ENCODE results near the gene ZNF350. TPM values are rescaled to one million over a fixed set of nuclear protein-coding genes. Genes with fewer than 3 reads are reported as not detected.

ZNF350 gene
- total and polyA plus RNA-seq, 2 of the 13 experiments (the other 11 are each of a cell fraction or from before 2014, with no cell fraction given): 3.7 to 6.9 TPM

DNA sequence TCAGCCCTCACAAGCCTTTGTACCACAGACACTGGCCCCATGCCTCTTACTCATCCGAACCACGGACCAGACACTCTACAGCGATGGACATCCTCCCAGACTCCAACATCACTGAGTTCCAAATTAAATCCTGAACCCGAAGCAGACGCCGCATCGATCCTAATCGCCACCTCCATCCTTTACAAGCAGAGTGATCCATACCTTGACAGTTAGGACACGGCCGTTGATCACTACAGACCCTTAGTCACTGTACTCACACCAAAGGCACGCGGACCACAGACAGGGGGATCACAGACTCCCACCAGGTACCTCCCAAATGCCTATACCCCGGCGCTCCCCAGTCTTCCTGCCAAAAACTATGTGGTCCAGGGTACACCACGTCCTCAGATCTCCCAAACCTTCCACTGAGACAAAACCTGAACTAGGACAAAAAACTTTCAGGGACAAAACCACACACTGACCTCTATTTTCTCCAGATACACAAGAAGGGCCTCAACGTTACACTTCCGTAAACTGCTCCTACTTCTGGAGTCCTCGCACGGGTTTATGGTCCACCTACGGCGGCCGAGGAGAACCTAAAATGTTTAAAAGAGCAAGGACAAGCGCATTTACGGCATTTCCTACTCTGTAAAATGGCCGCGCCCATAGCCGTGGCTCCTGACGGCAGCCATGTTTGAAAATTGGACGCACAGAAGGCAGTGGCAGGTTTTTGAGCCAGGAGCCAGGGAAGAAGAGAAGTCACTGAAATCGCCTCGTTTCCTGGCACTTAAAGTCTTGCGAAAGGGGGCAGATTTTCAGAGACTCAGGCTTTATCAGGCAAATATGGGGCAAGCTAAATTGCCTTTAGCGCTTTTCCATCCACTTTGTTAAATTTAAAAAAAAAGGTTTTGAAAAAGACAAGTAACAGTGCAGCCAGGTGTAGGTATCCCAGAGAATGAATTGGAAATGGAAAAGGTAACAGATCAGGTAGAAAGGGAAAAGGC lies at the start of gene ZNF350 (continued):
- no peak for TF ChIP-seq RFX5 (IDR thresholded peaks at IDR 0.05; ENCODE audit: low read depth, low read length)
- TF ChIP-seq KLF16 (CRISPR knock-in tag; IDR thresholded peaks at IDR 0.05): peak in 1 of 2 experiments; percentile 90; a peak in 2 of 4 replicates
- TF ChIP-seq, protein P1, sequence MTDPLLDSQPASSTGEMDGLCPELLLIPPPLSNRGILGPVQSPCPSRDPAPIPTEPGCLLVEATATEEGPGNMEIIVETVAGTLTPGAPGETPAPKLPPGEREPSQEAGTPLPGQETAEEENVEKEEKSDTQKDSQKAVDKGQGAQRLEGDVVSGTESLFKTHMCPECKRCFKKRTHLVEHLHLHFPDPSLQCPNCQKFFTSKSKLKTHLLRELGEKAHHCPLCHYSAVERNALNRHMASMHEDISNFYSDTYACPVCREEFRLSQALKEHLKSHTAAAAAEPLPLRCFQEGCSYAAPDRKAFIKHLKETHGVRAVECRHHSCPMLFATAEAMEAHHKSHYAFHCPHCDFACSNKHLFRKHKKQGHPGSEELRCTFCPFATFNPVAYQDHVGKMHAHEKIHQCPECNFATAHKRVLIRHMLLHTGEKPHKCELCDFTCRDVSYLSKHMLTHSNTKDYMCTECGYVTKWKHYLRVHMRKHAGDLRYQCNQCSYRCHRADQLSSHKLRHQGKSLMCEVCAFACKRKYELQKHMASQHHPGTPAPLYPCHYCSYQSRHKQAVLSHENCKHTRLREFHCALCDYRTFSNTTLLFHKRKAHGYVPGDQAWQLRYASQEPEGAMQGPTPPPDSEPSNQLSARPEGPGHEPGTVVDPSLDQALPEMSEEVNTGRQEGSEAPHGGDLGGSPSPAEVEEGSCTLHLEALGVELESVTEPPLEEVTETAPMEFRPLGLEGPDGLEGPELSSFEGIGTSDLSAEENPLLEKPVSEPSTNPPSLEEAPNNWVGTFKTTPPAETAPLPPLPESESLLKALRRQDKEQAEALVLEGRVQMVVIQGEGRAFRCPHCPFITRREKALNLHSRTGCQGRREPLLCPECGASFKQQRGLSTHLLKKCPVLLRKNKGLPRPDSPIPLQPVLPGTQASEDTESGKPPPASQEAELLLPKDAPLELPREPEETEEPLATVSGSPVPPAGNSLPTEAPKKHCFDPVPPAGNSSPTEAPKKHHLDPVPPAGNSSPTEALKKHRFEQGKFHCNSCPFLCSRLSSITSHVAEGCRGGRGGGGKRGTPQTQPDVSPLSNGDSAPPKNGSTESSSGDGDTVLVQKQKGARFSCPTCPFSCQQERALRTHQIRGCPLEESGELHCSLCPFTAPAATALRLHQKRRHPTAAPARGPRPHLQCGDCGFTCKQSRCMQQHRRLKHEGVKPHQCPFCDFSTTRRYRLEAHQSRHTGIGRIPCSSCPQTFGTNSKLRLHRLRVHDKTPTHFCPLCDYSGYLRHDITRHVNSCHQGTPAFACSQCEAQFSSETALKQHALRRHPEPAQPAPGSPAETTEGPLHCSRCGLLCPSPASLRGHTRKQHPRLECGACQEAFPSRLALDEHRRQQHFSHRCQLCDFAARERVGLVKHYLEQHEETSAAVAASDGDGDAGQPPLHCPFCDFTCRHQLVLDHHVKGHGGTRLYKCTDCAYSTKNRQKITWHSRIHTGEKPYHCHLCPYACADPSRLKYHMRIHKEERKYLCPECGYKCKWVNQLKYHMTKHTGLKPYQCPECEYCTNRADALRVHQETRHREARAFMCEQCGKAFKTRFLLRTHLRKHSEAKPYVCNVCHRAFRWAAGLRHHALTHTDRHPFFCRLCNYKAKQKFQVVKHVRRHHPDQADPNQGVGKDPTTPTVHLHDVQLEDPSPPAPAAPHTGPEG (CRISPR knock-in tag; IDR thresholded peaks at IDR 0.05): peak; percentile 70
- TF ChIP-seq, protein P2, sequence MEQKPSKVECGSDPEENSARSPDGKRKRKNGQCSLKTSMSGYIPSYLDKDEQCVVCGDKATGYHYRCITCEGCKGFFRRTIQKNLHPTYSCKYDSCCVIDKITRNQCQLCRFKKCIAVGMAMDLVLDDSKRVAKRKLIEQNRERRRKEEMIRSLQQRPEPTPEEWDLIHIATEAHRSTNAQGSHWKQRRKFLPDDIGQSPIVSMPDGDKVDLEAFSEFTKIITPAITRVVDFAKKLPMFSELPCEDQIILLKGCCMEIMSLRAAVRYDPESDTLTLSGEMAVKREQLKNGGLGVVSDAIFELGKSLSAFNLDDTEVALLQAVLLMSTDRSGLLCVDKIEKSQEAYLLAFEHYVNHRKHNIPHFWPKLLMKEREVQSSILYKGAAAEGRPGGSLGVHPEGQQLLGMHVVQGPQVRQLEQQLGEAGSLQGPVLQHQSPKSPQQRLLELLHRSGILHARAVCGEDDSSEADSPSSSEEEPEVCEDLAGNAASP (CRISPR knock-in tag; IDR thresholded peaks at IDR 0.05; ENCODE audit: borderline replicate concordance): peak; percentile 53; the same call in 1 of the 2 replicates
- no peak for TF ChIP-seq HNRNPL (IDR thresholded peaks at IDR 0.05; ENCODE audit: low read depth, low read length)
- TF ChIP-seq ZSCAN22 (CRISPR knock-in tag; IDR thresholded peaks at IDR 0.05): no peak
- TF ChIP-seq, protein P3, sequence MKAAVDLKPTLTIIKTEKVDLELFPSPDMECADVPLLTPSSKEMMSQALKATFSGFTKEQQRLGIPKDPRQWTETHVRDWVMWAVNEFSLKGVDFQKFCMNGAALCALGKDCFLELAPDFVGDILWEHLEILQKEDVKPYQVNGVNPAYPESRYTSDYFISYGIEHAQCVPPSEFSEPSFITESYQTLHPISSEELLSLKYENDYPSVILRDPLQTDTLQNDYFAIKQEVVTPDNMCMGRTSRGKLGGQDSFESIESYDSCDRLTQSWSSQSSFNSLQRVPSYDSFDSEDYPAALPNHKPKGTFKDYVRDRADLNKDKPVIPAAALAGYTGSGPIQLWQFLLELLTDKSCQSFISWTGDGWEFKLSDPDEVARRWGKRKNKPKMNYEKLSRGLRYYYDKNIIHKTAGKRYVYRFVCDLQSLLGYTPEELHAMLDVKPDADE (CRISPR knock-in tag; IDR thresholded peaks at IDR 0.05): no peak
- peak; percentile 71 for TF ChIP-seq TARDBP (CRISPR knock-in tag; IDR thresholded peaks at IDR 0.05)
- TF ChIP-seq CREB1 (IDR thresholded peaks at IDR 0.05): no peak
- peak; percentile 82 for TF ChIP-seq CREB1 (CRISPR knock-in tag; IDR thresholded peaks at IDR 0.05)
- TF ChIP-seq, protein P4, sequence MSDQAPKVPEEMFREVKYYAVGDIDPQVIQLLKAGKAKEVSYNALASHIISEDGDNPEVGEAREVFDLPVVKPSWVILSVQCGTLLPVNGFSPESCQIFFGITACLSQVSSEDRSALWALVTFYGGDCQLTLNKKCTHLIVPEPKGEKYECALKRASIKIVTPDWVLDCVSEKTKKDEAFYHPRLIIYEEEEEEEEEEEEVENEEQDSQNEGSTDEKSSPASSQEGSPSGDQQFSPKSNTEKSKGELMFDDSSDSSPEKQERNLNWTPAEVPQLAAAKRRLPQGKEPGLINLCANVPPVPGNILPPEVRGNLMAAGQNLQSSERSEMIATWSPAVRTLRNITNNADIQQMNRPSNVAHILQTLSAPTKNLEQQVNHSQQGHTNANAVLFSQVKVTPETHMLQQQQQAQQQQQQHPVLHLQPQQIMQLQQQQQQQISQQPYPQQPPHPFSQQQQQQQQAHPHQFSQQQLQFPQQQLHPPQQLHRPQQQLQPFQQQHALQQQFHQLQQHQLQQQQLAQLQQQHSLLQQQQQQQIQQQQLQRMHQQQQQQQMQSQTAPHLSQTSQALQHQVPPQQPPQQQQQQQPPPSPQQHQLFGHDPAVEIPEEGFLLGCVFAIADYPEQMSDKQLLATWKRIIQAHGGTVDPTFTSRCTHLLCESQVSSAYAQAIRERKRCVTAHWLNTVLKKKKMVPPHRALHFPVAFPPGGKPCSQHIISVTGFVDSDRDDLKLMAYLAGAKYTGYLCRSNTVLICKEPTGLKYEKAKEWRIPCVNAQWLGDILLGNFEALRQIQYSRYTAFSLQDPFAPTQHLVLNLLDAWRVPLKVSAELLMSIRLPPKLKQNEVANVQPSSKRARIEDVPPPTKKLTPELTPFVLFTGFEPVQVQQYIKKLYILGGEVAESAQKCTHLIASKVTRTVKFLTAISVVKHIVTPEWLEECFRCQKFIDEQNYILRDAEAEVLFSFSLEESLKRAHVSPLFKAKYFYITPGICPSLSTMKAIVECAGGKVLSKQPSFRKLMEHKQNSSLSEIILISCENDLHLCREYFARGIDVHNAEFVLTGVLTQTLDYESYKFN (CRISPR knock-in tag; conservative IDR thresholded peaks at IDR 0.05): 0 out of 2 replicates have a peak, but pooled peaks have one; percentile 15
- TF ChIP-seq, protein P5, sequence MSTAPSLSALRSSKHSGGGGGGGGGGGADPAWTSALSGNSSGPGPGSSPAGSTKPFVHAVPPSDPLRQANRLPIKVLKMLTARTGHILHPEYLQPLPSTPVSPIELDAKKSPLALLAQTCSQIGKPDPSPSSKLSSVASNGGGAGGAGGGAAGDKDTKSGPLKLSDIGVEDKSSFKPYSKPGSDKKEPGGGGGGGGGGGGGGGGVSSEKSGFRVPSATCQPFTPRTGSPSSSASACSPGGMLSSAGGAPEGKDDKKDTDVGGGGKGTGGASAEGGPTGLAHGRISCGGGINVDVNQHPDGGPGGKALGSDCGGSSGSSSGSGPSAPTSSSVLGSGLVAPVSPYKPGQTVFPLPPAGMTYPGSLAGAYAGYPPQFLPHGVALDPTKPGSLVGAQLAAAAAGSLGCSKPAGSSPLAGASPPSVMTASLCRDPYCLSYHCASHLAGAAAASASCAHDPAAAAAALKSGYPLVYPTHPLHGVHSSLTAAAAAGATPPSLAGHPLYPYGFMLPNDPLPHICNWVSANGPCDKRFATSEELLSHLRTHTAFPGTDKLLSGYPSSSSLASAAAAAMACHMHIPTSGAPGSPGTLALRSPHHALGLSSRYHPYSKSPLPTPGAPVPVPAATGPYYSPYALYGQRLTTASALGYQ (CRISPR knock-in tag; IDR thresholded peaks at IDR 0.05): peak; percentile 73; the same call in 1 of the 2 replicates

Data from HepG2 (cell line).